BLaER1 (cell line): ENCODE measurements around the gene ACACB.

ENCODE experiments used
- H3K27ac ChIP-seq: shearing (Covaris generic); formaldehyde crosslinking; 2 replicates; pipeline ENCODE4 v1.8.1; 2022
- H3K27me3 ChIP-seq: shearing (Covaris generic); formaldehyde crosslinking; 2 replicates; pipeline ENCODE4 v1.8.1; 2022
- H3K36me3 ChIP-seq: shearing (Covaris generic); formaldehyde crosslinking; 2 replicates; pipeline ENCODE4 v1.8.1; 2022
- H3K4me1 ChIP-seq: shearing (Covaris generic); formaldehyde crosslinking; 2 replicates; pipeline ENCODE4 v1.8.1; 2022
- H3K4me2 ChIP-seq: shearing (Covaris generic); formaldehyde crosslinking; 2 replicates; pipeline ENCODE4 v1.8.1; 2022
- H3K4me3 ChIP-seq: shearing (Covaris generic); formaldehyde crosslinking; 2 replicates; pipeline ENCODE4 v1.8.1; 2022
- H3K9ac ChIP-seq: shearing (Covaris generic); formaldehyde crosslinking; 2 replicates; pipeline ENCODE4 v1.8.1; 2022
- H3K9me3 ChIP-seq: shearing (Covaris generic); formaldehyde crosslinking; 2 replicates; pipeline ENCODE4 v1.8.1; 2022
- H4K20me1 ChIP-seq: shearing (Covaris generic); formaldehyde crosslinking; 2 replicates; pipeline ENCODE4 v1.8.1; 2022
- Cebpa-rat ChIP-seq: shearing (Covaris generic); IDR thresholded peaks from 2 replicates; pipeline ENCODE4 v1.8.1; 2022

Gene ACACB

DNA sequence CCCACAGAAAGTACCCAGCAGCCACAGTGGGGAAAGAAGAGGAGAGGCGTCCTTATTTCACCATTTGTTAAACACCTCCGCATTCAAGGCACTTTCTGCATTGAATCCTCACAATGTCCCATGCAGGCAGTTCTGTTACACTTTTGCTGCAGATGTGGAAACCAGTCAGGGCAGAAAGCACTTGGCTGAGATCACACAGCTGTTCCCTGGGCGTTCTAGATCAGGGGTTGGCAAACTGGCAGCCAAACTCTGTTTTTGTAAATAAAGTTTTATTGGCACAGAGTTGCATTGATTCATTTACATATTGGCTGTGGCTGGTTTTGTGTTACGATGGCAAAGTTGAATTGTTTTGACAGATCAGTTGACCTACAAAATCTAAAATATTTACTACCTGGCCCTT, 172.6 kb downstream of the ACACB start:
- H3K9me3 ChIP-seq: no peaks in the 10 kb centered on the region
- TF ChIP-seq Cebpa-rat: no peak
- 0 out of 2 replicates have a peak, but pooled peaks cover 3% of the 10 kb centered on the region for H3K27me3 ChIP-seq
- no peak overlapping the region for H3K27ac ChIP-seq
- H4K20me1 ChIP-seq: no peaks in the 10 kb centered on the region
- no peaks in the 10 kb centered on the region for H3K4me1 ChIP-seq
- H3K36me3 ChIP-seq: no peaks in the 10 kb centered on the region
- no peak overlapping the region for H3K4me3 ChIP-seq
- no peak overlapping the region for H3K9ac ChIP-seq
- H3K4me2 ChIP-seq: no peak overlapping the region

DNA sequence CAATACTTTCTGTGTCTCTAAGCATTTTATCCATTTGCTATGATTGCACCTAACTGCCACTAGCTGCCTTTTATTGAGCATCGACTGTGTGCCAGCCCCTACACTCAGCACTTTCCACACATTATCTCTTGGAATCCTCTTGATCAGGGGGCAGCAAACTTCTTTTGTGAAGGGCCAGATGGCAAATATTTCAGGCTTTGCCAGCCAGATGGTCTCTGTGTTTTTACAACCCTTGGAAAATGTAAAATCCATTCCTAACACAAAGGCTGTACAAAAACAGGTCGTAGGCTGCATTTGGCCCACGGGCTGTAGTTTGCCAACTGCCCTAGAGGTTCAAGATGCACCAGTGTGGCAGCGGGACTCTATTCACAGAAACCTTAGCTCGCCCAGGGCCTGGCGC, 173.2 kb downstream of the ACACB start:
- Histone ChIP-seq H3K27me3 (0 out of 2 replicates have a peak, but pooled peaks cover 3% of the 10 kb centered on the region), H4K20me1 (no peaks in the 10 kb centered on the region), H3K9me3 (no peaks in the 10 kb centered on the region), H3K4me3 (no peak overlapping the region), H3K36me3 (no peaks in the 10 kb centered on the region), H3K27ac (no peak overlapping the region), H3K9ac (no peak overlapping the region), H3K4me2 (no peak overlapping the region), H3K4me1 (no peaks in the 10 kb centered on the region)
- no peak for TF ChIP-seq Cebpa-rat

DNA sequence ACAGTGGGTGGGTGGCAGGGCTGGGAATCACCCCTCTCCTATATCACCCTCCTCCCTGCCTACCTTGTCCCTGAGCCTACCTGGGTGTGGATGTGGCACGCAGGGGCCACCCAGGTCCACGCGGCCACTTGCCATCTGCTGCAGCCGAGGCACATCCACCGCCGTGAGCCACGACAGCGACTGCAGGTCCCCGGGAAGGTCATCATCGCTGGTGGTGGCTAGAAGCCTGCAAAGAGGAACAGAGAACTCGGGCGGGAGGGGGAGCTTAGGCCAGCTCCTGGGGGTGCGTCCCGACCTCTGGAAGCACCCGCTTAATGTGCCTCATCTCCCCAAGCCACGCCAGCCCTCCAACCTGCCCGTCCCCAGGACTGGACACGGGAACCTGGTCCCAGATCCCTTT, 173.7 kb downstream of the ACACB start:
- no peaks in the 10 kb centered on the region for H3K4me1 ChIP-seq
- no peak overlapping the region for H3K4me3 ChIP-seq
- H3K36me3 ChIP-seq: no peaks in the 10 kb centered on the region
- 0 out of 2 replicates have a peak, but pooled peaks cover 3% of the 10 kb centered on the region for H3K27me3 ChIP-seq
- H4K20me1 ChIP-seq: no peaks in the 10 kb centered on the region
- H3K27ac ChIP-seq: no peak overlapping the region
- no peak overlapping the region for H3K9ac ChIP-seq
- no peaks in the 10 kb centered on the region for H3K9me3 ChIP-seq
- no peak overlapping the region for H3K4me2 ChIP-seq
- TF ChIP-seq Cebpa-rat: no peak

DNA sequence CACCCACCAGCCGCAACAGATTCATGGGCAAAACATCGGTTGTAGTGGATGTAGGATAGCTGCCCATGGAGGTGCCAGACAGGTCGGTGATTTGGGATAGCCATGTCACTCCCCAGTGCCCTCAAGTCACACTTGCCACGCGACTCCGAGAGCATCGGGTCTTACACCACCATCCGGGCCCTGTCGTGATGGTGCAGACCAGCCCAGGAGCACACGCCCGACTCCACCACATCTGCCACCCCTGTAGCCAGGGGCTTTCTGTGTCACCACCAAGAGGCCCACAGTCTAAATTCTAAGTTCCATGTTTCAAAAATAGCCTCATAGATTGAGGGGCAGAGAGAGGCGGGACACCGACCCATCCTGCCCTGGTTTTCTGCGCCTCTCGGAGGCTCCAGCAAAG, 174.7 kb downstream of the ACACB start:
- Histone ChIP-seq H3K36me3 (no peaks in the 10 kb centered on the region), H3K4me1 (no peaks in the 10 kb centered on the region), H4K20me1 (no peaks in the 10 kb centered on the region), H3K4me3 (no peak overlapping the region), H3K9ac (no peak overlapping the region), H3K27ac (no peak overlapping the region), H3K4me2 (no peak overlapping the region), H3K9me3 (no peaks in the 10 kb centered on the region), H3K27me3 (0 out of 2 replicates have a peak, but pooled peaks cover 7% of the 10 kb centered on the region)
- TF ChIP-seq Cebpa-rat: no peak

DNA sequence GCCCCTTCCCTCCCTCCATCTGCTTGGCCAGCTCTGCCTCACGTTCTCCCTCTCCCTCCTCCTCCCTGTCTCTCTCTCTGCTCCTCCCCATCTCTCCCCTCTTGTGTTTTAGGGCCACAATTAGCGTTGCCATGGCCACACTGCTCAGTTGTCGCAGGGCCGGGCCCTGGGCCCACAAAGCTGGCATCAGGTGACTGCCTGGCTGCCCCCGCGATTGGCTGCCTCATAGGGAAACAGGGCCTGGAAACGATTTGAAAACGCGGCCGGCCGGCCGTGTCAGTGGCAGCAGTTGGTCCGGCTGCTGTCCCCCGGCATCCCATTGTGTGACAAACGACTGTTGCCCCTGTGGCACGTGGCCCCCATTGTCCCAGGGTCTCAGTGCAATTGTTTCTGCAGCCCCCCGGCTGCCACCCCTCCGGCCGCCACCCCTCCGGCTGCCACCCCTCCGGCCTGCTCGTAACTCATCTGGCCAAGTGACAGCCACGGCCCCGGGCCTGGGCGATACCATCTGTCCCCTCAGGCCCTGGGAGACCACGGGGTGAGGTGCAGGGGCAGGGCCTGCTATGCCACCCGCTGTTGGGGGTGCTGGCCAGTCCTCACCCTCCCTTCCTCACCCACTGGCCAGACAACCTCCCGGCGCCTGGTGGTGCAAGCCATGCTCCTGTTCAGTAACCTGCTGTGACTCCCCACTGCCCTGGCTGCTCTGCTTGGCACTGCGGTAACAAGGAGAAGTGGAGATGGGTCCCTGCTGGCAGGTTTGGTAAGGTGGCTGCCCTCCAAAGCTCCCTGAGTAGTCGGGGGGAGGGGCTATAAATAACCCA, 175.3 kb downstream of the ACACB start:
- Histone ChIP-seq H3K27ac (no peak overlapping the region), H3K9ac (no peak overlapping the region), H3K27me3 (0 out of 2 replicates have a peak, but pooled peaks cover 7% of the 10 kb centered on the region), H3K4me2 (no peak overlapping the region), H3K9me3 (no peaks in the 10 kb centered on the region), H4K20me1 (no peaks in the 10 kb centered on the region), H3K4me1 (no peaks in the 10 kb centered on the region), H3K4me3 (no peak overlapping the region), H3K36me3 (no peaks in the 10 kb centered on the region)
- TF ChIP-seq Cebpa-rat: no peak

DNA sequence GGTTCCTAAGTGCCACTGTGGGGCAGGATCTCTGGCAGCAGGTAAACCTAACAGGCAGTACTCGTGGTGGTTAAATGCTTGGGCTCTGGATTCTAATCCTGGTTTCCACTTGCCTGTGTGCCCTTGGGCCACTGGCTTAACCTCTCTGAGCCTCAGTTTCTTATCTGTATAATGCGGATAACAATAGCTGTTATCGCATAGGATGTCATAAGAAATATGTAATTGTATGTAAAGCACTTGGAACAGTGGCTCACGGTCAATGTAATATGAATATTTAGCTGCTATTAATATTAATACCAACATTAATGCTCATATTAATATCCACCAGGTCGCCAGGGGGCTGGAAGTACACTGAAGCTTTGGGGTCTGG, 175.9 kb downstream of the ACACB start:
- Histone ChIP-seq H3K4me1 (no peaks in the 10 kb centered on the region), H3K36me3 (no peaks in the 10 kb centered on the region), H3K4me3 (no peak overlapping the region), H4K20me1 (no peaks in the 10 kb centered on the region), H3K27me3 (0 out of 2 replicates have a peak, but pooled peaks cover 7% of the 10 kb centered on the region), H3K4me2 (no peak overlapping the region), H3K9ac (no peak overlapping the region), H3K27ac (no peak overlapping the region), H3K9me3 (no peaks in the 10 kb centered on the region)
- TF ChIP-seq Cebpa-rat: no peak

DNA sequence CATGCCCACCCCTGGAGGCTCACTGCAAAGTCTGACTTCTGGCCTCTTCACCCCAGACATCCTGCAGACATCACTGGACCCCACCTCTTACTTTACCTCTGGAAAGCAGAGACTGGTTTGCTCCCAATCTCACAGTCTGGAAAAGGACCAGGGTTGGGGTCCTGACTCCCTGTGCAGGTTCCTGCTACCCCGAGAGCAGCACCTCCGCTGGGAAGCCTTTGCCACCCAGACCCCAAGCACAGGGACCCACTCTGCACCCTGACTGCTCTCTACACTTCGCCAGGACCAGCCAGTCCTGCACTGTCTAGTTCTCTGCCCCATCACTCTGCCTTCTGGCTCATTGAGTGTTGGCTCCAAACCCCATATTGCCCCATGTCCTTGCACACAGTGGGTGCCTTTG, 176.7 kb downstream of the ACACB start:
- Histone ChIP-seq H3K4me2 (no peak overlapping the region), H3K36me3 (no peaks in the 10 kb centered on the region), H4K20me1 (no peaks in the 10 kb centered on the region), H3K9ac (no peak overlapping the region), H3K9me3 (no peaks in the 10 kb centered on the region), H3K4me1 (no peaks in the 10 kb centered on the region), H3K4me3 (no peak overlapping the region), H3K27ac (no peak overlapping the region), H3K27me3 (0 out of 2 replicates have a peak, but pooled peaks cover 7% of the 10 kb centered on the region)
- no peak for TF ChIP-seq Cebpa-rat

DNA sequence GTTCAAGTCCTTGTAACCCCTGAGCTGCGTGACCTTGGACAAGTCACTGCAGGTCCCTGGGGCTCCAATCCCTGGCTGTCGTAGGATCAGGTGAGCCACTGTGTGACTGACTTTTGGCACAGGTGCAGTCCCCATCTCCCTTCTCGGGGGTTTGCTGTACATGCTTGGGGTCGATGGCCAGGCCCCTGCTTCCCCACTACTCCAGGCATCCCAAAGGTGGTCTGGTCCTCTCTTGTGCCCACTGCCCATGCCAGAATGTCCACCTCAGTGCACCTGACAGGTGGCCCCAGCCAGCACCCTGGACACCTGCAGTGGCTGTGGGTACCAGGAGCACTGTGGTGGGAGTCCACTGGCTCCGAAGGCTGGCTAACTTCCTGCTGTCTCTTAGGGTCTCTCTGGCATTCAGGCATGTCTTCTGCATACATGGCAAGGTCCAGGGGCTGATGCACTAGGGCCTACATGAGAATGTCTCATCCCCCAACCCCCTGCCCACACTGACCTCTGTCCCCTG, 178.0 kb downstream of the ACACB start:
- Histone ChIP-seq H3K9me3 (no peaks in the 10 kb centered on the region), H3K4me2 (no peak overlapping the region), H3K27ac (no peak overlapping the region), H3K4me3 (no peak overlapping the region), H3K4me1 (no peaks in the 10 kb centered on the region), H3K27me3 (0 out of 2 replicates have a peak, but pooled peaks cover 7% of the 10 kb centered on the region), H3K9ac (no peak overlapping the region), H4K20me1 (no peaks in the 10 kb centered on the region), H3K36me3 (no peaks in the 10 kb centered on the region)
- TF ChIP-seq Cebpa-rat: no peak

DNA sequence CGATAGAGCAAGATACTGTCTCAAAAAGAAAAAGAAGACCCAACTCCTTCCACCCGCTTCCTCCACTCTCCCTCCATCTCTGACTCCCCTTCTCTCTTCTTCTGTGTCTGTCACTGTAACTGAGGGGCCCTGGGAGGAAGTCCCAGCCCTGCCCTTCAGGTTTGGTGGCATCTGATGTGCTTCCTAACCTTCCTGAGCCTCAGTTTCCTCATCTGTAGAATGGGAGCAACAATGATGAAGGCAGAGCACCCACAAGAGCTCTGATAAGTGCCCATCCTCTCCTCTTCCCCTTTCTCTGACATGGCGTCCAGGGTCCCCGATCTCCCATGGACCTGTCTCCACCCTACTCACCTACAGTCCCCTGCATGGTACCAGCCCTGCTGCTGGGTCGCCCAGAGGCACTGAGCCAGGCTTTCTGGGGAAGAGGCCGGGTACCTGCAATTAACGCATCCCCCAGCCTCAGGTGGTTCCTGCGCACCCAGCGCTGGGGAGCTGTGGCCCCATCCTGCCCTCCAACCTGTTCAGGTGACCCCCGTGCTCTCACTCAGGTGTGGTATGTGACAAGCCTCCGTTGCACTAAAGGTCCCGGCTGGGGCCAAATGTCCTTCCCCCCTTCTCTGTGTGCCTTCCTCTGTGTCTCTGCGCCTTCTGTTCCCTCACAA, 179.5 kb downstream of the ACACB start:
- no peaks in the 10 kb centered on the region for H3K36me3 ChIP-seq
- H4K20me1 ChIP-seq: no peaks in the 10 kb centered on the region
- H3K4me3 ChIP-seq: no peak overlapping the region
- no peak for TF ChIP-seq Cebpa-rat
- no peaks in the 10 kb centered on the region for H3K9me3 ChIP-seq
- H3K27ac ChIP-seq: no peak overlapping the region
- H3K27me3 ChIP-seq: 0 out of 2 replicates have a peak, but pooled peaks cover 7% of the 10 kb centered on the region
- no peak overlapping the region for H3K9ac ChIP-seq
- no peaks in the 10 kb centered on the region for H3K4me1 ChIP-seq
- no peak overlapping the region for H3K4me2 ChIP-seq

DNA sequence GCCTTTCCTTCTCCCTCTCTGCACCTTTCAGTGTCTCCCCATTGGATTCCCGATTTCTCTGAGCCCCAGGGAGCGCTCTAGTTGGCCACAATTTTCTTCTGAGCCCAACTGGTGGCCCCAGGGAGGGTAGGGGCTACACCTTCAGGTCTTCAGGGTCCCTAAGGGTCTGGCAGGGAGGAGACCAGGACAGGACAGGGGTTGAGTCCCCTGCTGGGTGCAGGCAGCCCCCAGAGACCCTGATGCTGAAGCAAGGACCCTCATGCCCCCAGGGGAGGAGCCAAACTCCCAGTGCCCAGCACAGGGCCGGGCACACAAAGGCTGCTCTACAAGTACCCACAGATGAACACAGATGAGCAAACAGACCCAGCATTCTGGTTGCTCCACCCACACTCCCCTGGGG, 180.0 kb downstream of the ACACB start:
- H3K27ac ChIP-seq: no peak overlapping the region
- H3K4me2 ChIP-seq: no peak overlapping the region
- no peak overlapping the region for H3K9ac ChIP-seq
- no peaks in the 10 kb centered on the region for H3K4me1 ChIP-seq
- 0 out of 2 replicates have a peak, but pooled peaks cover 7% of the 10 kb centered on the region for H3K27me3 ChIP-seq
- H3K9me3 ChIP-seq: no peaks in the 10 kb centered on the region
- TF ChIP-seq Cebpa-rat: no peak
- H3K4me3 ChIP-seq: no peak overlapping the region
- H3K36me3 ChIP-seq: no peaks in the 10 kb centered on the region
- H4K20me1 ChIP-seq: no peaks in the 10 kb centered on the region
